HepG2 (cell line): Measurements from ENCODE around the gene CCL23.

Experiments used
- CBX5 ChIP-seq: sonication (generic); formaldehyde crosslinking; IDR thresholded peaks from 2 replicates; pipeline ENCODE4 v1.4.0; 2020; ENCODE audit warnings: missing genetic modification reagents, borderline replicate concordance
- EP300 ChIP-seq, 3 experiments: sonication (generic) in 1 of 3; formaldehyde crosslinking in 1 of 3; IDR thresholded peaks; 2 replicates each; pipeline versions ENCODE4 v1.5.1 to v1.6.1; 2011 to 2020; ENCODE audit warnings: low read depth in 2 of 3, low read length in 2 of 3, borderline replicate concordance in 1 of 3, improper control_type of control experiment in 1 of 3, mild to moderate bottlenecking in 1 of 3, missing genetic modification reagents in 1 of 3, moderate library complexity in 1 of 3
- KDM1A ChIP-seq: IDR thresholded peaks from 2 replicates; pipeline ENCODE4 v1.6.1; 2016; ENCODE audit warnings: missing compliant biosample characterization
- NR2F6 ChIP-seq, 2 experiments: IDR thresholded peaks; 2 replicates each; pipeline ENCODE4 v1.6.1; 2016; ENCODE audit warnings: antibody characterized with exemption in 1 of 2, mild to moderate bottlenecking in 1 of 2
- ZNF230 ChIP-seq: sonication (generic); formaldehyde crosslinking; IDR thresholded peaks from 2 replicates; pipeline ENCODE4 v1.4.0; 2020; ENCODE audit warnings: mild to moderate bottlenecking, missing genetic modification reagents
- TF ChIP-seq, protein P1 (sequence below): IDR thresholded peaks from 2 replicates; pipeline ENCODE4 v1.6.1; 2016; ENCODE audit warnings: control low read depth
- TF ChIP-seq, protein P2 (sequence below): sonication (generic); formaldehyde crosslinking; IDR thresholded peaks from 2 replicates; pipeline ENCODE4 v1.5.0; 2020; ENCODE audit warnings: mild to moderate bottlenecking, missing genetic modification reagents, moderate library complexity
- TF ChIP-seq, protein P3 (sequence below): sonication (generic); formaldehyde crosslinking; IDR thresholded peaks from 2 replicates; pipeline ENCODE4 v1.4.0; 2020; ENCODE audit warnings: missing genetic modification reagents

DNA sequence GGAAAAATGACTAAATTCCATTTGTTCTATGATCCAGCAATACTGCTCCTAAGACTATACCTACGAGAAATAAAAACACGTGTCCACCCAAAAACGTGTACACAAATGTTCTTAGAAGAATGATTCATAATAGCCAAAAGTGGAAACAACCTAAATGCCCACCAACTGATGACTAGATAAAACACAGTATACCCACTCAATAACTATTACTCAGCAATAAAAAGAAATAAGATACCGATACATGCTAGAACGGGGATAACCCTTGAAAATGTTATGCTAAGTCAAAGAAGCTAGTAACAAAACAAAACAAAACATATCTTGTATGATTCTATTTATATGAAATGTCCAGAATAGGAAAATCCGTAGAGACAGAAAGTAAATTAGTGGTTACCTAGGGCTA, 54.1 kb downstream of the CCL23 start:
- TF ChIP-seq CBX5 (CRISPR knock-in tag) = no peak
- TF ChIP-seq KDM1A (CRISPR knock-in tag) = no peak
- TF ChIP-seq, protein P1, sequence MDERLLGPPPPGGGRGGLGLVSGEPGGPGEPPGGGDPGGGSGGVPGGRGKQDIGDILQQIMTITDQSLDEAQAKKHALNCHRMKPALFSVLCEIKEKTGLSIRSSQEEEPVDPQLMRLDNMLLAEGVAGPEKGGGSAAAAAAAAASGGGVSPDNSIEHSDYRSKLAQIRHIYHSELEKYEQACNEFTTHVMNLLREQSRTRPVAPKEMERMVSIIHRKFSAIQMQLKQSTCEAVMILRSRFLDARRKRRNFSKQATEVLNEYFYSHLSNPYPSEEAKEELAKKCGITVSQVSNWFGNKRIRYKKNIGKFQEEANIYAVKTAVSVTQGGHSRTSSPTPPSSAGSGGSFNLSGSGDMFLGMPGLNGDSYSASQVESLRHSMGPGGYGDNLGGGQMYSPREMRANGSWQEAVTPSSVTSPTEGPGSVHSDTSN (CRISPR knock-in tag) = no peak
- TF ChIP-seq, protein P2, sequence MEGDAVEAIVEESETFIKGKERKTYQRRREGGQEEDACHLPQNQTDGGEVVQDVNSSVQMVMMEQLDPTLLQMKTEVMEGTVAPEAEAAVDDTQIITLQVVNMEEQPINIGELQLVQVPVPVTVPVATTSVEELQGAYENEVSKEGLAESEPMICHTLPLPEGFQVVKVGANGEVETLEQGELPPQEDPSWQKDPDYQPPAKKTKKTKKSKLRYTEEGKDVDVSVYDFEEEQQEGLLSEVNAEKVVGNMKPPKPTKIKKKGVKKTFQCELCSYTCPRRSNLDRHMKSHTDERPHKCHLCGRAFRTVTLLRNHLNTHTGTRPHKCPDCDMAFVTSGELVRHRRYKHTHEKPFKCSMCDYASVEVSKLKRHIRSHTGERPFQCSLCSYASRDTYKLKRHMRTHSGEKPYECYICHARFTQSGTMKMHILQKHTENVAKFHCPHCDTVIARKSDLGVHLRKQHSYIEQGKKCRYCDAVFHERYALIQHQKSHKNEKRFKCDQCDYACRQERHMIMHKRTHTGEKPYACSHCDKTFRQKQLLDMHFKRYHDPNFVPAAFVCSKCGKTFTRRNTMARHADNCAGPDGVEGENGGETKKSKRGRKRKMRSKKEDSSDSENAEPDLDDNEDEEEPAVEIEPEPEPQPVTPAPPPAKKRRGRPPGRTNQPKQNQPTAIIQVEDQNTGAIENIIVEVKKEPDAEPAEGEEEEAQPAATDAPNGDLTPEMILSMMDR (CRISPR knock-in tag) = no peak
- TF ChIP-seq, protein P3, sequence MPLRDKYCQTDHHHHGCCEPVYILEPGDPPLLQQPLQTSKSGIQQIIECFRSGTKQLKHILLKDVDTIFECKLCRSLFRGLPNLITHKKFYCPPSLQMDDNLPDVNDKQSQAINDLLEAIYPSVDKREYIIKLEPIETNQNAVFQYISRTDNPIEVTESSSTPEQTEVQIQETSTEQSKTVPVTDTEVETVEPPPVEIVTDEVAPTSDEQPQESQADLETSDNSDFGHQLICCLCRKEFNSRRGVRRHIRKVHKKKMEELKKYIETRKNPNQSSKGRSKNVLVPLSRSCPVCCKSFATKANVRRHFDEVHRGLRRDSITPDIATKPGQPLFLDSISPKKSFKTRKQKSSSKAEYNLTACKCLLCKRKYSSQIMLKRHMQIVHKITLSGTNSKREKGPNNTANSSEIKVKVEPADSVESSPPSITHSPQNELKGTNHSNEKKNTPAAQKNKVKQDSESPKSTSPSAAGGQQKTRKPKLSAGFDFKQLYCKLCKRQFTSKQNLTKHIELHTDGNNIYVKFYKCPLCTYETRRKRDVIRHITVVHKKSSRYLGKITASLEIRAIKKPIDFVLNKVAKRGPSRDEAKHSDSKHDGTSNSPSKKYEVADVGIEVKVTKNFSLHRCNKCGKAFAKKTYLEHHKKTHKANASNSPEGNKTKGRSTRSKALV (CRISPR knock-in tag) = no peak
- TF ChIP-seq NR2F6 (IDR thresholded peaks at IDR 0.05) = no peak
- TF ChIP-seq NR2F6 (CRISPR knock-in tag; IDR thresholded peaks at IDR 0.05) = no peak
- no peak for TF ChIP-seq ZNF230 (CRISPR knock-in tag)
- TF ChIP-seq EP300 (IDR thresholded peaks at IDR 0.05; ENCODE audit: low read depth in 2 of 2, low read length in 2 of 2) = no peak
- no peak for TF ChIP-seq EP300 (CRISPR knock-in tag; IDR thresholded peaks at IDR 0.05; ENCODE audit: borderline replicate concordance)
